Liver (tissue), 9 donors: ENCODE data around the gene BCLAF1. TPM values are rescaled to one million over a fixed set of nuclear protein-coding genes. Genes with fewer than 3 reads are reported as not detected.

Source experiments
- DNase-seq: peaks from one replicate; pipeline ENCODE4 v3.0.0-alpha.2; 2017; ENCODE audit warnings: low spot score
- H3K27ac ChIP-seq, 2 donors: one replicate each; pipeline ENCODE4 v1.7.0; 2013; ENCODE audit warnings: inconsistent platforms in 2 of 2, low read length in 2 of 2, control low read depth in 1 of 2, low read depth in 1 of 2, mild to moderate bottlenecking in 1 of 2
- H3K27me3 ChIP-seq, 4 donors: one replicate each; pipeline versions ENCODE4 v1.6.1 to v1.7.0; 2013; ENCODE audit warnings: low read length in 3 of 4, inconsistent platforms in 1 of 4, mild to moderate bottlenecking in 1 of 4, moderate library complexity in 1 of 4; ENCODE audit not compliant: control insufficient read depth in 4 of 4, insufficient read depth in 4 of 4
- H3K36me3 ChIP-seq, 4 donors: one replicate each; pipeline versions ENCODE4 v1.6.1 to v1.7.0; 2013; ENCODE audit warnings: low read length in 3 of 4, mild to moderate bottlenecking in 3 of 4, low read depth in 1 of 4, moderate library complexity in 1 of 4; ENCODE audit not compliant: control insufficient read depth in 4 of 4, insufficient read depth in 3 of 4
- H3K4me1 ChIP-seq, 4 donors: one replicate each; pipeline versions ENCODE4 v1.6.1 to v1.7.0; 2013; ENCODE audit warnings: low read length in 3 of 4, mild to moderate bottlenecking in 3 of 4, moderate library complexity in 1 of 4; ENCODE audit not compliant: control insufficient read depth in 4 of 4, insufficient read depth in 4 of 4
- H3K4me3 ChIP-seq, 3 donors: one replicate each; pipeline versions ENCODE4 v1.6.1 to v1.7.0; 2013; ENCODE audit warnings: low read length in 3 of 3, control low read depth in 1 of 3, low read depth in 1 of 3, mild to moderate bottlenecking in 1 of 3
- H3K9ac ChIP-seq, 2 donors: one replicate each; pipeline ENCODE4 v1.7.0; 2013; ENCODE audit warnings: low read length in 2 of 2, mild to moderate bottlenecking in 2 of 2, moderate library complexity in 2 of 2, control low read depth in 1 of 2, low read depth in 1 of 2
- H3K9me3 ChIP-seq, 4 donors: one replicate each; pipeline versions ENCODE4 v1.6.1 to v1.7.0; 2013; ENCODE audit warnings: low read length in 3 of 4; ENCODE audit not compliant: control insufficient read depth in 4 of 4
- CTCF ChIP-seq: fragments of 150-350 bp; IDR thresholded peaks from 2 replicates; pipeline ENCODE4 v1.5.1; 2017; ENCODE audit warnings: improper control_type of control experiment, low read depth, low read length; ENCODE audit not compliant: missing input control
- EGR1 ChIP-seq, 2 donors: IDR thresholded peaks; 2 replicates each; pipeline ENCODE4 v1.6.1; 2016 to 2018; ENCODE audit warnings: antibody characterized with exemption in 2 of 2, low read depth in 2 of 2
- FOXA1 ChIP-seq: IDR thresholded peaks from 2 replicates; pipeline ENCODE4 v1.6.1; 2016; ENCODE audit warnings: antibody characterized with exemption
- FOXA2 ChIP-seq: IDR thresholded peaks from 2 replicates; pipeline ENCODE4 v1.6.1; 2016; ENCODE audit warnings: antibody characterized with exemption
- GABPA ChIP-seq, 2 donors: IDR thresholded peaks in 1 of 2; conservative IDR thresholded peaks in 1 of 2; 2 replicates each; pipeline ENCODE4 v1.6.1; 2016; ENCODE audit warnings: antibody characterized with exemption in 2 of 2, mild to moderate bottlenecking in 1 of 2, moderate library complexity in 1 of 2
- HNF4A ChIP-seq, 2 donors: conservative IDR thresholded peaks; 2 replicates each; pipeline ENCODE4 v1.6.1; 2016; ENCODE audit warnings: antibody characterized with exemption in 2 of 2, mild to moderate bottlenecking in 2 of 2
- HNF4G ChIP-seq: IDR thresholded peaks from 2 replicates; pipeline ENCODE4 v1.6.1; 2016; ENCODE audit warnings: antibody characterized with exemption
- JUND ChIP-seq, 2 donors: IDR thresholded peaks; 2 replicates each; pipeline ENCODE4 v1.6.1; 2016; ENCODE audit warnings: antibody characterized with exemption in 2 of 2
- MAX ChIP-seq: IDR thresholded peaks from 2 replicates; pipeline ENCODE4 v1.6.1; 2016; ENCODE audit warnings: antibody characterized with exemption
- NR2F2 ChIP-seq: IDR thresholded peaks from 2 replicates; pipeline ENCODE4 v1.6.1; 2016; ENCODE audit warnings: antibody characterized with exemption
- RAD21 ChIP-seq, 2 donors: IDR thresholded peaks; 2 replicates each; pipeline ENCODE4 v1.6.1; 2016; ENCODE audit warnings: antibody characterized with exemption in 2 of 2, mild to moderate bottlenecking in 2 of 2
- RXRA ChIP-seq, 2 donors: IDR thresholded peaks; 2 replicates each; pipeline ENCODE4 v1.6.1; 2017 to 2018; ENCODE audit warnings: antibody characterized with exemption in 2 of 2, mild to moderate bottlenecking in 1 of 2
- SP1 ChIP-seq: IDR thresholded peaks from 2 replicates; pipeline ENCODE4 v1.6.1; 2018; ENCODE audit warnings: antibody characterized with exemption, mild to moderate bottlenecking
- TAF1 ChIP-seq: conservative IDR thresholded peaks from 2 replicates; pipeline ENCODE4 v1.6.1; 2016; ENCODE audit warnings: antibody characterized with exemption, mild to moderate bottlenecking
- YY1 ChIP-seq: IDR thresholded peaks from 2 replicates; pipeline ENCODE4 v1.6.1; 2016; ENCODE audit warnings: antibody characterized with exemption, mild to moderate bottlenecking
- WGBS: extraction: QIAGEN DNeasy Blood & Tissue Kit; methylation state at CpG from one replicate; pipeline ENCODE4 v1.1.7; 2013; 5-methylcytosine and 5-hydroxymethylcytosine counted together
- polyA plus RNA-seq, 2 donors: library from polyadenylated mRNA; stranded (reverse) in 1 of 2; unstranded in 1 of 2; fragments of 200-250 nt in 1 of 2; fragments of >200 nt in 1 of 2; fragmentation: Nextera tagmentation in 1 of 2; extraction: Ambion mirVana in 1 of 2; gene quantifications; one replicate each; pipeline versions ENCODE4 v1.2.1 to v1.2.3, GENCODE V29; 2013 to 2015
- total RNA-seq, 2 donors: library from RNA; depleted of rRNA; stranded (reverse); fragments of >200 nt; gene quantifications; one replicate each; pipeline ENCODE4 v1.2.3, GENCODE V29; 2014
- TF ChIP-seq, protein P1 (sequence below): IDR thresholded peaks from 2 replicates; pipeline ENCODE4 v1.6.1; 2016; ENCODE audit warnings: antibody characterized with exemption
- TF ChIP-seq, protein P2 (sequence below): IDR thresholded peaks from 2 replicates; pipeline ENCODE4 v1.6.1; 2016; ENCODE audit warnings: antibody characterized with exemption
- TF ChIP-seq, protein P3 (sequence below): IDR thresholded peaks from 2 replicates; pipeline ENCODE4 v1.6.1; 2016; ENCODE audit warnings: antibody characterized with exemption, mild to moderate bottlenecking
- donor health status: healthy.
- donor health status: healthy.
- donor health status: healthy.
- donor health status: healthy.
- donor health status: healthy.

BCLAF1 gene
- total and polyA plus RNA-seq, 4 donors = 11.7 to 60.5 (median 38.0) TPM

DNA sequence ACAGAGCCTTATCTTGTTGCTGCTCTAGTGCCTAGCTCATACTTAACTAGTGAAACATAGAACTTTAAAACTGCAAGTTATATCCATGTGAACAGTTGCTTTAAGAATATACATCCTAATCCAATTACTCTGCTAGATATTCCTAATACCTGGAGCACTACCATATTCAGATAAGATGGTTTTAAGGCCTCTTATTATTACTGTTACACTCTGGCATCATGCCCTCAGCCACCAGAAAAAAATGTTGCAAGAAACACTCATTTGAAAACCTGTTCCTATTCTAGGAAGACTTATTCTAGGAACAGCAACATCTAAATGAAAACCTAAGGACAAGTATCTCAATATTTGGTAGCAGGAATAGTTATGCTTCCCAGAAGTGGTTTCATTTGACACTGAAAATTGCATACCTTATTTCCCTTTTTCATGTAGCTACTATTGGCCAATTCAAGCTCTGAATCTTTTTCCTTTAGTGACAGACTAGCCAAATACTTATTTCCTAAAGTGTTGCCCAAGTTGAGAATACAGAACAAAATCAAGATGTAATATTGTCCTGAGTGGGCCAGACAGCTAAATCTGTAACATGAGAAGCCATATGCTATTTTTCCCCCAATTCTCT, 34.7 kb downstream of the BCLAF1 start:
- no peak for TF ChIP-seq FOXA1
- no peak for TF ChIP-seq GABPA (IDR thresholded peaks at IDR 0.05 in 1 of 2, conservative IDR thresholded peaks at IDR 0.05 in 1 of 2)
- no peak for TF ChIP-seq RXRA (IDR thresholded peaks at IDR 0.05)
- no peak for TF ChIP-seq TAF1
- no peak for TF ChIP-seq MAX
- TF ChIP-seq HNF4G = no peak
- TF ChIP-seq CTCF = no peak
- H3K36me3 ChIP-seq = peaks cover 0 to 26% (median 13%) of the 10 kb centered on the region in 4 donors
- no peak overlapping the region for H3K9ac ChIP-seq
- H3K4me1 ChIP-seq = peaks cover 0 to 14% (median 12%) of the 10 kb centered on the region in 4 donors
- no peak for DNase-seq
- H3K27me3 ChIP-seq = no peaks in the 10 kb centered on the region
- H3K27ac ChIP-seq = no peak overlapping the region
- H3K4me3 ChIP-seq = no peak overlapping the region
- no peaks in the 10 kb centered on the region for H3K9me3 ChIP-seq

DNA sequence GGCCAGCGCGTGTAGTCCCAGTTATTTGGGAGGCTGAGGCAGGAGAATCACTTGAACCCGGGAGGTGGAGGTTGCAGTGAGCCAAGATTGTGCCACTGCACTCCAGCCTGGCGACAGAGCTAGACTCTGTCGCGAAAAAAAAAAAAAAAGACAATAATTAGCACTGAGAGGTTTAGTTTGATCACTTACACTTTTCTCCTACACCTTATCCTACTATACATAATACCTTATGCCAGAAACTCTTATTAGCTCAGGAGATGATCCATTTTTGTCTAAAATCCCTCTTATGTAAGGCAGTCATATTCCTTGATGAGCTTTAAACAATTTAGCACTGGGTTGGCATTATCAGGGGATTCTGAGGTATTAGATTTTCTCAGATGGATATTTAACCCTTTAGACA, 35.9 kb downstream of the BCLAF1 start:
- no peaks in the 10 kb centered on the region for H3K9me3 ChIP-seq
- no peak overlapping the region for H3K9ac ChIP-seq
- no peak overlapping the region for H3K4me3 ChIP-seq
- WGBS = 85% methylated on average over 6 of the region's 6 CpGs
- peaks cover 0 to 16% (median 8%) of the 10 kb centered on the region in 4 donors for H3K36me3 ChIP-seq
- DNase-seq = no peak
- no peak overlapping the region for H3K27ac ChIP-seq
- TF ChIP-seq HNF4G = no peak
- TF ChIP-seq NR2F2 = no peak
- TF ChIP-seq RAD21 (IDR thresholded peaks at IDR 0.05) = no peak
- TF ChIP-seq, protein P1, sequence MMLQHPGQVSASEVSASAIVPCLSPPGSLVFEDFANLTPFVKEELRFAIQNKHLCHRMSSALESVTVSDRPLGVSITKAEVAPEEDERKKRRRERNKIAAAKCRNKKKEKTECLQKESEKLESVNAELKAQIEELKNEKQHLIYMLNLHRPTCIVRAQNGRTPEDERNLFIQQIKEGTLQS = no peak
- TF ChIP-seq YY1 = no peak
- TF ChIP-seq TAF1 = no peak
- no peak for TF ChIP-seq FOXA2
- TF ChIP-seq CTCF = no peak
- no peak for TF ChIP-seq GABPA (IDR thresholded peaks at IDR 0.05 in 1 of 2, conservative IDR thresholded peaks at IDR 0.05 in 1 of 2)
- no peak for TF ChIP-seq HNF4A (conservative IDR thresholded peaks at IDR 0.05)
- no peak for TF ChIP-seq SP1
- no peak for TF ChIP-seq FOXA1
- TF ChIP-seq, protein P2, sequence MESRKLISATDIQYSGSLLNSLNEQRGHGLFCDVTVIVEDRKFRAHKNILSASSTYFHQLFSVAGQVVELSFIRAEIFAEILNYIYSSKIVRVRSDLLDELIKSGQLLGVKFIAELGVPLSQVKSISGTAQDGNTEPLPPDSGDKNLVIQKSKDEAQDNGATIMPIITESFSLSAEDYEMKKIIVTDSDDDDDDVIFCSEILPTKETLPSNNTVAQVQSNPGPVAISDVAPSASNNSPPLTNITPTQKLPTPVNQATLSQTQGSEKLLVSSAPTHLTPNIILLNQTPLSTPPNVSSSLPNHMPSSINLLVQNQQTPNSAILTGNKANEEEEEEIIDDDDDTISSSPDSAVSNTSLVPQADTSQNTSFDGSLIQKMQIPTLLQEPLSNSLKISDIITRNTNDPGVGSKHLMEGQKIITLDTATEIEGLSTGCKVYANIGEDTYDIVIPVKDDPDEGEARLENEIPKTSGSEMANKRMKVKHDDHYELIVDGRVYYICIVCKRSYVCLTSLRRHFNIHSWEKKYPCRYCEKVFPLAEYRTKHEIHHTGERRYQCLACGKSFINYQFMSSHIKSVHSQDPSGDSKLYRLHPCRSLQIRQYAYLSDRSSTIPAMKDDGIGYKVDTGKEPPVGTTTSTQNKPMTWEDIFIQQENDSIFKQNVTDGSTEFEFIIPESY = no peak
- no peak for TF ChIP-seq MAX
- TF ChIP-seq, protein P3, sequence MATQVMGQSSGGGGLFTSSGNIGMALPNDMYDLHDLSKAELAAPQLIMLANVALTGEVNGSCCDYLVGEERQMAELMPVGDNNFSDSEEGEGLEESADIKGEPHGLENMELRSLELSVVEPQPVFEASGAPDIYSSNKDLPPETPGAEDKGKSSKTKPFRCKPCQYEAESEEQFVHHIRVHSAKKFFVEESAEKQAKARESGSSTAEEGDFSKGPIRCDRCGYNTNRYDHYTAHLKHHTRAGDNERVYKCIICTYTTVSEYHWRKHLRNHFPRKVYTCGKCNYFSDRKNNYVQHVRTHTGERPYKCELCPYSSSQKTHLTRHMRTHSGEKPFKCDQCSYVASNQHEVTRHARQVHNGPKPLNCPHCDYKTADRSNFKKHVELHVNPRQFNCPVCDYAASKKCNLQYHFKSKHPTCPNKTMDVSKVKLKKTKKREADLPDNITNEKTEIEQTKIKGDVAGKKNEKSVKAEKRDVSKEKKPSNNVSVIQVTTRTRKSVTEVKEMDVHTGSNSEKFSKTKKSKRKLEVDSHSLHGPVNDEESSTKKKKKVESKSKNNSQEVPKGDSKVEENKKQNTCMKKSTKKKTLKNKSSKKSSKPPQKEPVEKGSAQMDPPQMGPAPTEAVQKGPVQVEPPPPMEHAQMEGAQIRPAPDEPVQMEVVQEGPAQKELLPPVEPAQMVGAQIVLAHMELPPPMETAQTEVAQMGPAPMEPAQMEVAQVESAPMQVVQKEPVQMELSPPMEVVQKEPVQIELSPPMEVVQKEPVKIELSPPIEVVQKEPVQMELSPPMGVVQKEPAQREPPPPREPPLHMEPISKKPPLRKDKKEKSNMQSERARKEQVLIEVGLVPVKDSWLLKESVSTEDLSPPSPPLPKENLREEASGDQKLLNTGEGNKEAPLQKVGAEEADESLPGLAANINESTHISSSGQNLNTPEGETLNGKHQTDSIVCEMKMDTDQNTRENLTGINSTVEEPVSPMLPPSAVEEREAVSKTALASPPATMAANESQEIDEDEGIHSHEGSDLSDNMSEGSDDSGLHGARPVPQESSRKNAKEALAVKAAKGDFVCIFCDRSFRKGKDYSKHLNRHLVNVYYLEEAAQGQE = no peak
- TF ChIP-seq JUND (IDR thresholded peaks at IDR 0.05) = no peak
- TF ChIP-seq RXRA (IDR thresholded peaks at IDR 0.05) = no peak
- TF ChIP-seq EGR1 (IDR thresholded peaks at IDR 0.05; ENCODE audit: low read depth in 2 of 2) = no peak
- no peaks in the 10 kb centered on the region for H3K27me3 ChIP-seq
- H3K4me1 ChIP-seq = peaks cover 0 to 19% (median 16%) of the 10 kb centered on the region in 4 donors
